NCI-H1694 (cell line): ENCODE data around the gene RBFOX1.

Source experiments
- DNase-seq: peaks from one replicate; lab custom pipeline; 2025; lab: John Stamatoyannopoulos, UW

Gene RBFOX1

GRCh38 chr16:7334801-7335560 lies 2.3 kb downstream of the RBFOX1 start:
- DNase-seq, result no peak

GRCh38 chr16:7335991-7336634 lies 3.5 kb downstream of the RBFOX1 start:
- DNase-seq, result no peak

DNA sequence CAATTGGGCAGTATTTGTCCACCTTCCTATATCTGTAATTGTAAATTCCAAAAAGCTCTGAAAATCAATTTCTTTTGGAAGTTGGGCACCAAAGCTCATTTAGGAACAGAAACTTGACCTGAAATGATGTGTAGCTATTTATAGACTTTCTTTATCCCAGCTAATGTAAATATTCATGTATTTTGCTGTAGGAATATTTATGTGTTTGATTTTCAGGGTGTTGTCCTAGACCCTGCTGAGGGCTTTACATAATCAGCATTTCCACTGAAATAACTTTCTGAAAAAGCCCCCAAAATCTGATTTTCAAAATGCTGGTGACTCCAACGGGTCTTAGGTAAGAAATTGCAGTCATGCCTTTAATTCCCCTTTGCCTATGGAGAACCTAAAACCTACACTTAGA lies 4.1 kb downstream of the RBFOX1 start:
- DNase-seq, result no peak

GRCh38 chr16:7338826-7339225 lies 6.2 kb downstream of the RBFOX1 start:
- no peak for DNase-seq

DNA sequence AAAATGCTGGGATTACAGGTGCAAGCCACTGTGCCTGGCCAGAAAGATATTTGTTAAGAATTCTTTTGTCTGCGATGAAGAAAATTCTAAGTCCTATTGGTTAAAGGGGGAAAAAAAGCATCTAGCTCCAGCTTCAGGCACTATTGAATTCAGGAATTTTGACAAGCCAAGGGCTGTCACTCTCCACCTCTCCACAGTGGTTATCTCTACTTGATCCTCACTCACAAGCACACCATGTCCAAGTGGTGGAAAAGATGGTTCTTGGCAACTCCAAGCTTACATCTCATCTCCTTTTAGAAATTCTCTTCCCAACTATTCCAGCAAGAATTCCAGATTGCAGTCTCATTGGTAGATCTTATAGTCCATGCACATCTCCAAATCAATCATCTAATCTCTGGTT lies 7.1 kb downstream of the RBFOX1 start:
- no peak for DNase-seq

DNA sequence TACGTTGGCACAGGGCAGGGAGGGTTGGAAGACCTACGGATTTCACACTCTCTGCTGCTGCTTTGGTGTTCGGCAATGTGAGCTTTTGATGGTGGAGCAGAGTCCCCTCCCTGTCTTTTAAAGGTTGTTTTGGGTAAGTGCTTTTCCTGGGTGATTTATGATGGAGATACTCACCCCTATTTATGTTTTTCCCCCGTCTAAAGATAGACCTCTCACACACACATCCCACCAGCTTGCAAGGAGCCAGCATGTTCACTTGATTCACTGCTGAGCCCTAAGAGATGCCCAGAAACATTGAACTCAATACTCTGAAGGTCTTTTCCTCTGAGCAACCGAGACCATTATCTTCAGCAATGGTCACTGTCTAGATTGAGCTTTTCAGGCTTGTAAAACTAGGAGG lies 8.3 kb downstream of the RBFOX1 start:
- DNase-seq, result no peak

DNA sequence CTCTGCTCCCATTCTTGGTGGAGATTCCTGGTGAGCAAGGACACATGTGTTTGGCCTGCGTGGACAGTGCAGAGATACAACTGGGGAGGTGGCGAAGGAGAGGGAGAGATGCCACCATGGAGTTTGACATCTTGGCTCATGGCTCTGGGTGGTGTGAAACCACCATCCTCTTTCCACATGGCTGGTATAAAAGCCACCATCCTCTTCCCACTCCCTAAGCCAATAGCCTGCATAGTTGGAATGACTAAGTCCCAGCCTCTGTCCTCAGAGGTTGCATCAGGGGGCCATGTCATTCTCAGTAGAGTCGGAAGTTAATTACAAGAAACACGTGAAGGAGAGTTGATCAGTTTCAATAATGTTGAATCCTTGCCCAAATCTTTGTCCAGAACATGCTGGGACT lies 10.0 kb downstream of the RBFOX1 start:
- no peak for DNase-seq

DNA sequence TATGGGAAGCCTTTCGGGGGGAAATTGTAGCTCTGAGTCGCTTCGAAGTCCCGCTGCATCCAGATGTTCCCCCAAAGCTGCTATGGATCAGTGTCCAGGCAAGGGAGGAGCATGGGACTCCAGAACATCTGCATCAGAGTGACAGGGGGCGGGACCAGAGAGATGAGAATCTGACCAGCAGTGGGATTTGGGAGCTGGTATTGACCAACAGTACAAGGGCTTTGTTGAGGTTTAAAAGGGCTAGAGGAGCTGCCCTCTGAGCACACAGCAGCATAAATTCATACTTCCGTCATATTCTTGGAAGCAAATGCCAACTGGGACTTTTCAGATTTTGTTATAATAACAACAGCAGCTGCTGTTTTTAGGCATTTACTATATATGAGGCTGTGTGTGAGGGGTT lies 10.6 kb downstream of the RBFOX1 start:
- DNase-seq, result peak; percentile 41

- peak; percentile 53 for DNase-seq
Observed at GRCh38 chr16:7344830-7345780, 12.5 kb downstream of the RBFOX1 start.

DNA sequence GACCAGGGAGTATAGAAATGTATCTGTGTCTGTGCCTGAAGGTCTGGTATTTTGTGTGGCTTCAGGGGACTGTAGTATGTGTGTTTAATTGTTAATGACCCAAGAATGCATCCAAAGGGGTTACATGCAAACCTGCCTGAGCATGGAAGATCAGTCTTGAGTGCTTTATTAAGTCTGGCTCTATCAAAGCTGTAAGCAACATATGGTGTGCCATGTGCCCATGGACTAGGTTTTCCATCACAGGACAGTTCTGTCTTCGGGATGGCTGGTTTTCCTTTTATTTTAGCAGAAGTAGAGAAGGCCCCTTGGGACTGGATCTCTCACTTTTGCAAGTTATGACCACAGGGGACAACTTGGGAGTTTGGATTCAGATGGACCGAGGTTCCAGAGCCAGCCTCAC lies 18.2 kb downstream of the RBFOX1 start:
- DNase-seq, result peak; percentile 42

DNA sequence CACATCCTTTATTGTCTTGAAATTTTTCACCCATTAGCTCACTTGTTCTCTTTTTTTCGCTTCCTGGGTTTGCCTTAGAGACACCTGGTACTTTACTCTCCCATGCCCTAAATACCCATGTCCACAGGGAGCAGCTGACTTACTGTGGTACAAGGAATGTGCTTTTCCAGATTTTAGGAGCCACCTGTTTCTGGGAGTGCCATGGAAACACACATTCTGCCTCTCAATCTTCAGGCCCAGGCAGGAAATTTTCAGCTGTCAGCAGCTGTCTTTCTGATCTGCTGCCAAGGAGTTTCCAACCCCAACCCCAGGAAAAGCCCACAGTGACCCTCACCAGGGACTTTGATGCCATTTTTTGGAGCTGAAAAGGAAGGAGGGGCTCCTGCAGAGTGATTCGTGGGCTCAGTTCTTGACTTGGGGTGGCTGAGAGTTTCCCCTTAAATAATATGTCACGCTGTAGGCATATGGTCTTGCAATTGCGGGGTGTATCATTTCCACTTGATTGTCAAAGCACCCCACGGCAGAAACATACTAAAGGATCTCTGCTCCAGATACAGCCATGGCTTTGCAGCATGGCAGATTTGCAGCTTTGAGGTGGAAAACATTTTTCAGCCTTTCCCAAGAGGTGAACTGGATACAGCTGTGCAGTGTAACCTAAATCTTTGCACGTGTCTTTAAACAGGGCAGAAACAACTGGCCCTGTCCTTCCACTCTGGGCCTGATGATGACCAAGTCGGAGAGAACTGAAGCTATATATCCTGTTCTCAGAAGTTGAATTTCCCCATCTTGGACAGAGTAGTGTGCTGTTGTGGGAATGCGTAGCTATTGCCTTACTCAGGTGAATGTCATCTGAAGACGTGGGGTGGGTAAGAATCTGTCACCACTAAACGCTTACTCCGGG lies 19.2 kb downstream of the RBFOX1 start:
- DNase-seq, result peak; percentile 70

- DNase-seq, result no peak
Observed at GRCh38 chr16:7355758-7356157, 23.1 kb downstream of the RBFOX1 start.

GRCh38 chr16:7361416-7362129 lies 28.9 kb downstream of the RBFOX1 start:
- DNase-seq, result no peak

- DNase-seq, result no peak
Observed at GRCh38 chr16:7362231-7362630, 29.6 kb downstream of the RBFOX1 start.

GRCh38 chr16:7363422-7364417 lies 31.1 kb downstream of the RBFOX1 start:
- no peak for DNase-seq

DNA sequence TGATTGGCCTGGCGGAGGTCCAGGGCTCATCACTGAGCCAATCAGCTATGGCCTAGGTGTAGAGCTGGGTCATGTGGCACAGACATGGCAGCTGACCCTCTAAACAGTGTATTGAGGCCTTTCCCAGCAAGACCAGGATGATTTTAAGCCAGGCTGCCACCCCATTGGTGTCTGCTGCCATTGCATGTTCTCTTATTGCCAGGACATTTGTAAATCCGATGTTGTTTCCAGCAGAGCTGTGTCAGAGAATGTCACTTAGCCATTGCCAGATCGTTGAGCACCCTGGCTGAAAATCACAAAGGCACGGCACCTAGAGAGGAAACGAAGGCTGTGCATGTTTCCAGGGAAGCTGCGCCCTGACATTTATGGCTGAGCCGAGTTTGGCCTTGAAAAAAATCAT lies 33.4 kb downstream of the RBFOX1 start:
- DNase-seq, result no peak

- no peak for DNase-seq
Observed at GRCh38 chr16:7366993-7367880, 34.6 kb downstream of the RBFOX1 start.

GRCh38 chr16:7369204-7369603 lies 36.6 kb downstream of the RBFOX1 start:
- peak; percentile 20 for DNase-seq

DNA sequence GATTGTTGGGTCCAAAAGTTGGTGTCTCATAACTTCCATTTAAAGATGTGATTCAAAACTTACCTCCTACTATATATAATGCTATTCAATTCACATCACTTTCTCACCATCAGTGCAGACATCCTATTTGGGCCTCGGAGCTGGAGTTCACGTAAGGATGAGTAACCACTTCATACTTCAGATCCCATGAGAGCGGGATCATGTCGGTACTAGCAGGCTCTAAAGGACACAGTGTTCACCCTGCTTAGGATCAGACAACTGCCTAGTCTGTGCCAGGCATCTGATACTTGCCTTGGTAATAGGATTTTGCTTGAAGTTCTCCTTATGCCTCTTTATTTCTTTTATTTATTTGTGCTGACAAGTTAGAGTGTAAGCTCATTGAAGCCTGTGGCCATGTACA lies 39.5 kb downstream of the RBFOX1 start:
- no peak for DNase-seq
